Thoracic aorta (tissue), 2 donors: ENCODE data around the gene CARMIL1. TPM values are rescaled to one million over a fixed set of nuclear protein-coding genes. Genes with fewer than 3 reads are reported as not detected.

Experiments used
- ATAC-seq: fragments of 150-250 bp; one replicate; pipeline ENCODE4 v1.8.0; 2017; ENCODE audit warnings: low read depth; ENCODE audit not compliant: insufficient number of reproducible peaks, low FRiP score
- DNase-seq: peaks from one replicate; pipeline ENCODE4 v3.0.0-alpha.2; 2020; ENCODE audit warnings: low spot score
- H3K27ac ChIP-seq, 2 donors: fragments of 200-600 bp; sonication (generic); 1 replicate in 1 of 2; 2 replicates in 1 of 2; pipeline ENCODE4 v1.5.1; 2016; ENCODE audit warnings: mild to moderate bottlenecking in 2 of 2, moderate library complexity in 2 of 2
- H3K27me3 ChIP-seq: fragments of 200-600 bp; sonication (generic); replicated peaks from 2 replicates; pipeline ENCODE4 v1.6.0; 2016; ENCODE audit warnings: mild to moderate bottlenecking; ENCODE audit not compliant: insufficient read depth
- H3K36me3 ChIP-seq: fragments of 200-600 bp; sonication (generic); one replicate; pipeline ENCODE4 v1.5.1; 2016
- H3K4me1 ChIP-seq, 2 donors: fragments of 200-600 bp; sonication (generic); 1 replicate in 1 of 2; 2 replicates in 1 of 2; pipeline versions ENCODE4 v1.5.1 to v1.6.0; 2016; ENCODE audit warnings: low read depth in 2 of 2, mild to moderate bottlenecking in 1 of 2; ENCODE audit not compliant: control insufficient read depth in 1 of 2
- H3K4me3 ChIP-seq: fragments of 200-600 bp; sonication (generic); 2 replicates; pipeline ENCODE4 v1.5.1; 2016; ENCODE audit warnings: mild to moderate bottlenecking
- H3K9me3 ChIP-seq: fragments of 200-600 bp; sonication (generic); 2 replicates; pipeline ENCODE4 v1.5.1; 2016
- total RNA-seq, 2 donors: library from RNA; depleted of rRNA; stranded (reverse); fragments of >200 nt; gene quantifications; one replicate each; pipeline versions ENCODE4 v1.1.0 to v1.2.3, GENCODE V29; 2016
- TF ChIP-seq, protein P1 (sequence below): fragments of 200-600 bp; sonication (generic); IDR thresholded peaks from one replicate; pipeline ENCODE4 v1.5.1; 2019; ENCODE audit warnings: antibody characterized with exemption

CARMIL1 gene
- total RNA-seq, 2 donors from 2014 or later, result 60.4 to 63.0 TPM

DNA sequence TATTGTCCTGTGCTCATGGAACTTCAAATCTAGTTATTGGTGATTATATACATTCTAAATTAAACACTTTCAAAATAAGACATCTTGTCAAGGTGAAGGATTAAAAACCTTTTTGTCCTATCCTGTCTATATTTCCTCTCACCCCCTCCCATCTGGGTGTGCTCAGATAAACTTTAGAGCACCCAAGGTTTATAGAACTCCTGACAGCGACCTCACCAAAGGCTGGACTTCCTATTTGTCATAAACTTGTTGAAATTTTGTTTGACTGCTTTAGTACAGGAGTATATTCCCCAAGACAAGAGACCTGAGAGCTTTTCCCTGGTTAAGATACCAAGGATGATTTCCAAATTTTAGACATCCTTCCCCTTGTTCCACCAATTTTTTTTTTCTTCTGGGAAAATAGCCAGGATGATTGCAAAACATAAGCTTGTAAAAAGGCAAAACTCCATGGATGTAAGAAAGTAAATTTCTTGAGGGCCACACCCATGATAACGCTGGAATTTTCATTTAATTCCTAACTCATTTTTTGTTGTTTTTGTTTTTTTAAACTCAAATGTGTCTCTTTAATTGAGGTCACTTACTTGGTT, 33.0 kb downstream of the CARMIL1 start:
- H3K4me3 ChIP-seq, result peak overlapping the region; percentile 46
- TF ChIP-seq, protein P1, sequence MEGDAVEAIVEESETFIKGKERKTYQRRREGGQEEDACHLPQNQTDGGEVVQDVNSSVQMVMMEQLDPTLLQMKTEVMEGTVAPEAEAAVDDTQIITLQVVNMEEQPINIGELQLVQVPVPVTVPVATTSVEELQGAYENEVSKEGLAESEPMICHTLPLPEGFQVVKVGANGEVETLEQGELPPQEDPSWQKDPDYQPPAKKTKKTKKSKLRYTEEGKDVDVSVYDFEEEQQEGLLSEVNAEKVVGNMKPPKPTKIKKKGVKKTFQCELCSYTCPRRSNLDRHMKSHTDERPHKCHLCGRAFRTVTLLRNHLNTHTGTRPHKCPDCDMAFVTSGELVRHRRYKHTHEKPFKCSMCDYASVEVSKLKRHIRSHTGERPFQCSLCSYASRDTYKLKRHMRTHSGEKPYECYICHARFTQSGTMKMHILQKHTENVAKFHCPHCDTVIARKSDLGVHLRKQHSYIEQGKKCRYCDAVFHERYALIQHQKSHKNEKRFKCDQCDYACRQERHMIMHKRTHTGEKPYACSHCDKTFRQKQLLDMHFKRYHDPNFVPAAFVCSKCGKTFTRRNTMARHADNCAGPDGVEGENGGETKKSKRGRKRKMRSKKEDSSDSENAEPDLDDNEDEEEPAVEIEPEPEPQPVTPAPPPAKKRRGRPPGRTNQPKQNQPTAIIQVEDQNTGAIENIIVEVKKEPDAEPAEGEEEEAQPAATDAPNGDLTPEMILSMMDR, result no peak
- H3K36me3 ChIP-seq, result no peaks in the 10 kb centered on the region
- DNase-seq (no peak), ATAC-seq (no peak)
- no peaks in the 10 kb centered on the region for H3K9me3 ChIP-seq
- peaks cover 65 to 100% of the 10 kb centered on the region in 2 donors for H3K4me1 ChIP-seq
- peak overlapping the region; percentile 45 to 70 for H3K27ac ChIP-seq
- H3K27me3 ChIP-seq, result no peaks in the 10 kb centered on the region

DNA sequence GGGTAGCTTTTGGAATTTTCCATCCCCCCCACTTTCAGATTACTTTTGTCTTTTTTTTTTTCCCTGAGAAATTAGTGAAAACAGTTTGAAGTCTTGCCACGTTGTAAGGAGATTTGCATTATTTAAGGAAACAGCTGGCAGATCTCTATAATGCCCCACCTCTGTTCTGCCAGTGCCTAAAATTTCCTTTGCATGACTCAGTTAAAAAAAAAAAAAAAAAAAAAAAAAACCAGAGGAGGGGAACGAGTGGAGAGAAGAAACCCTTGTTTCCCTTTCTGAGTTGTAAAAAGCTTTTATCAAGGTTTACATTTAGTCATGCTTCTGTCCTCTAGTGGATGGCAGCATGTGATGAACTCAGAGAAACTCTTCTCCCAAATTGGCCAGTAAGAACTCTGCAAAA, 33.5 kb downstream of the CARMIL1 start:
- peaks cover 59 to 99% of the 10 kb centered on the region in 2 donors for H3K4me1 ChIP-seq

DNA sequence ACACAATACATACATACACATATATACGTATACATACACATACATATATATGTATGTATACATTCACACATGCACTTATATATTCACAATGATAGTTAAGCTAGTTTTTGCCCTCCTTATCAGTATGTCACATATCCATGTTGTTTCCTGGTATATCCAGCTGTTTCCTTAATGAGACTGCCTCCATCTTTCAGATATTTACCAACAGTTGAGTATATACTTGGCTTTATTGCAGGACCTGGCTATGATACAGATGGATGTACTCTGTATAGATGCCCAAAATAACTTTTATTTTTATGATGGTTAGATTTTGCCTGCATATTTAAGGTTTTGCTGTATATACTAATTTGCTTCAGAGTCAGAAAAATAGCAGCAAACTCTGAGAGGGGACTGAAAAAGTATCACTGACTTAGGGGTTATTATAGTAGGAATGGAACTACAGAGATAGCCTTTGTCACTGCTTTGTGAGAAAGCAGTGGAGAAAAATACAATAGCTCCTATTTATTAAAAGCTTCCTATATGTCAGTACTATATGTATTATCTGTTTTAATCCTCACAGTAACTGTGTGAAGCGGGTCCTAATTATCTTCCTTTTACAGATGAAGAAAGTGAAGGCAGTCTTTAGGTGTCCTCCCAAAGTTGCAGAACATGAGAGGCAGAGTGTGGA, 35.5 kb downstream of the CARMIL1 start:
- Histone ChIP-seq H3K36me3 (no peaks in the 10 kb centered on the region), H3K27me3 (no peaks in the 10 kb centered on the region), H3K4me3 (no peak overlapping the region), H3K4me1 (peaks cover 52 to 86% of the 10 kb centered on the region in 2 donors), H3K27ac (peak overlapping the region; percentile 38 to 61), H3K9me3 (no peaks in the 10 kb centered on the region)
- TF ChIP-seq, protein P1, result no peak
- ATAC-seq, result no peak
- DNase-seq, result no peak

More for the DNA sequence above, 33.5 kb downstream of the CARMIL1 start:
- ATAC-seq (no peak), DNase-seq (no peak)
- Histone ChIP-seq H3K27me3 (no peaks in the 10 kb centered on the region), H3K9me3 (no peaks in the 10 kb centered on the region), H3K27ac (peak overlapping the region; percentile 45 to 70), H3K36me3 (no peaks in the 10 kb centered on the region), H3K4me3 (peak overlapping the region; percentile 46)
- TF ChIP-seq, protein P1, result no peak

DNA sequence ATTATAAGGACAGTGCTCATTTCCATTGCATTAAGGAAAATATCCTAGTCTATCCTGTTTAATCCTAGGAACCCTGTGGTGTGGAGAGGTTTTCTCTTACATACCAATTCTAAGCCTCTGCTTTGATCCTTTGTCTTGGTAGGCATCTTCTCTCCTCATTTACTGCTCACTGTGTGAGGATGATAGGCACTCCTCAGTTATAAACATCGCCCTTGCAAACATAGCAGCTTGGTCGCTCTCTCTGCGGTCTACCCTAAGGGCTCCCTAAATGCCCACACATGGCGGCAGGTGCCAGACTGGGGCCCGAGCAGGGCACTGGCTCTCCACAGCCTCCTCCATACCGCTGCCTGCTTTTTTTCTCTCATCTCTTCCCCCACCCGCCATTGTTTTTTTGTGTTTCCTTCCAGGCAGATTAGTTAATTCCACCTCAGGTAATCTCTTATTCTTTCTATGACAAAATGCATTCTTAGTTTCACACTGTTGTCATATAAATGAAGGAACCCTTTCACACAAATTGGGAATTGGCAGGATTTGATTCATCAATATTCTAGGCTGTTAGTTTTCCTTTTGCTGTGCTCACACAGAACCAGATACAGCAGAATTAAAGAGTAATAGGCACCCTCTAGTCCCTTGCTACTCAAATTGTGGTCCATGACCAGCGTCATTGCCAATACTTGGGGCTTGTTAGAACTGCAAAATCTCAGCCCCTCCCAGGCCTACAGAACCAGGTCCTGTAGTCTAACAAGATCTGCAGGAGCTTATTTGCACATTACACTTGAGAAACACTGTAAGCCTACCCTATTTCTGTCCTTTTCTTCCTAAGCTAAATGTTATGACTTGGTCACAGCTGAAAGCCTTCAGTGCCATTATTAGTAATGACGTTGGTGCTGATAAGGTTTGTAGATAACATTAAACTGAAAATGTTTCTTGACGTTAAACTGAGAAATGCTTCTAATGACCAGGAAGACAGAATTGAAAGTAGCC, 36.3 kb downstream of the CARMIL1 start:
- Histone ChIP-seq H3K27ac (peak overlapping the region; percentile 38 to 61), H3K4me1 (peaks cover 48 to 84% of the 10 kb centered on the region in 2 donors), H3K36me3 (no peaks in the 10 kb centered on the region), H3K27me3 (no peaks in the 10 kb centered on the region), H3K4me3 (no peak overlapping the region), H3K9me3 (no peaks in the 10 kb centered on the region)
- DNase-seq, result no peak
- no peak for ATAC-seq
- TF ChIP-seq, protein P1, result no peak

DNA sequence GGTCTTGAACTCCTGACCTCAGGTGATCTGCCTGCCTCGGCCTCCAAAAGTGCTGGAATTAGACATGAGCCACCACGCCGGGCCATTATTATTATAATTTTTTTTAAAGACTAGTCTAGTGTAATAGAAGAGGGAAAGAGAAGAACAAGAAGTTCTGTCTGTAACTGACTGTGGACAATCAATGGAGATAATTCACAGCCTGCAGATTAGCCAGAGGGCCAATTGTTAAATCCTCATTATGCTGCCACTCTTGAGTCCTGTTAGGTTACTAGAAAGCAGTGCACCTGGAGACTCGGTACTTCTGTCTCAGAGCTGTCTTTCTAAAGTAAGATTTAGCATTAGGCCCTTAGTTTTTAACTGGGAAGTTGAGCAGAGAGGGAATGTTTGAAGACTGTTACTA, 37.5 kb downstream of the CARMIL1 start:
- H3K9me3 ChIP-seq, result no peaks in the 10 kb centered on the region
- ATAC-seq (no peak), DNase-seq (no peak)
- no peaks in the 10 kb centered on the region for H3K36me3 ChIP-seq
- peaks cover 39 to 76% of the 10 kb centered on the region in 2 donors for H3K4me1 ChIP-seq
- TF ChIP-seq, protein P1, result no peak
- H3K27ac ChIP-seq, result peak overlapping the region; percentile 6 to 61
- H3K4me3 ChIP-seq, result no peak overlapping the region
- no peaks in the 10 kb centered on the region for H3K27me3 ChIP-seq
